ENCODE data around the gene FGFBP2.
A peak's percentile ranks its signal among the peaks of the same experiment; 100 is the strongest.

The FGFBP2 gene, protein sequence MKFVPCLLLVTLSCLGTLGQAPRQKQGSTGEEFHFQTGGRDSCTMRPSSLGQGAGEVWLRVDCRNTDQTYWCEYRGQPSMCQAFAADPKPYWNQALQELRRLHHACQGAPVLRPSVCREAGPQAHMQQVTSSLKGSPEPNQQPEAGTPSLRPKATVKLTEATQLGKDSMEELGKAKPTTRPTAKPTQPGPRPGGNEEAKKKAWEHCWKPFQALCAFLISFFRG

DNA sequence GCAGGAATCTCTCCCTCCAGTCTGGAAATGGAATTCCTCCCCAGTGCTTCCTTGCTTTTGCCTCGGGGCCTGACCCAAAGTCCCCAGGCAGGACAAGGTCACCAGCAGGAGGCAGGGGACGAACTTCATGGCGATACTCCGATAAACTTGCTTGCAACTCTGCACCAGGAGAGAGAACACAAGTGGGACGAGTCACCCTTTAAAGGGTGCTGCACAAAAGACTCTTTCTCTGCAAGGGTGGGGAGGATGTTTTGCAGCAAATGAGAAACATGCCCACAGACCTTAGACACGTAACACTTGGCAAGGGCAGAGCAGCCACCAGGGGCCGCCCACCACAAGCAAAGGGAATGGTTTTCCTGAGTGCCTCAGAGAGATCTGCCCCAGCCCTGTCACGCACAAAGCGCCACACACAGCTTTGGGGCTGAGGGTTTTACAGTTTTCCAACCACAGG, at the start of gene FGFBP2:
TSS of gene FGFBP2 (minus strand) at position 175 of the 451 bp plus-strand sequence. CDS start at position 129, 46 bp downstream.
- peak; percentile 76 for DNase-seq

DNA sequence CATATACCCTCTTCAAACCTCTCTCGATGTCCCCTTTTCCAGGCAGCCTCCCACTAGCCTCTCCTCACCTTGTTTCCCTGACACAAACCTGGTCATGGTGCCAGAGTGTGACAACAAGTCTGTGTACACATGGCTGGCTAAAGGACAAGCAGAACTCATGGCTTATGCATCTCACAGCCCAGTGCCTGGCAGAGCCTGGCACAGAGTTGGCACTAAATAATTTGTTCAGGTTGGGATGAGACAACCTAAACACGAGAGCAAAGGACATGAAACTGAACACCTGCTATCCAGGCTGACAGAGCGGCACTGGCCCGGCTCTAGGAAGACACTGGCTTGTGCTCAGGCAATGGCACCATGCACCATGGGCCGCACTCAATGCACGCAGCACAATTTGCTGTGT, 48.2 kb upstream of the FGFBP2 start:
- no peak for DNase-seq

DNA sequence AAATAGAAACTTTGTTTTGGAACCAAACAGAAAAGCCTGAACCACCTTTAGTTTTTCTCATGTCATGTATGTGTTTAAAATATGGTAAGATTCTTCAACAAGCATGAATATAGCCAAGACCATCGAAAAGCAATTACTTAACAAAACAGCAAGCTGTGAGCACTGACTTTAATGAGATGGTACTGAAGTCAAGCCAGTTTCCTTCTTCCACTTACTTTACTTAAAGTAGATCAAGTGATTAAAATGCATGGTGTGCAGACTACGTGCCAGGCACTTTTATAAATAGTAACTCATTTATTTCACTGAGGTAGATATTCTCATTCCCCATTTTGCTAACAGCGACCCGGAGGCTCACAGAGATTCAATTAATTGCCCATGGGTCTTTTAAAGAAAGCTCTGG, 46.2 kb upstream of the FGFBP2 start:
- DNase-seq: no peak

DNA sequence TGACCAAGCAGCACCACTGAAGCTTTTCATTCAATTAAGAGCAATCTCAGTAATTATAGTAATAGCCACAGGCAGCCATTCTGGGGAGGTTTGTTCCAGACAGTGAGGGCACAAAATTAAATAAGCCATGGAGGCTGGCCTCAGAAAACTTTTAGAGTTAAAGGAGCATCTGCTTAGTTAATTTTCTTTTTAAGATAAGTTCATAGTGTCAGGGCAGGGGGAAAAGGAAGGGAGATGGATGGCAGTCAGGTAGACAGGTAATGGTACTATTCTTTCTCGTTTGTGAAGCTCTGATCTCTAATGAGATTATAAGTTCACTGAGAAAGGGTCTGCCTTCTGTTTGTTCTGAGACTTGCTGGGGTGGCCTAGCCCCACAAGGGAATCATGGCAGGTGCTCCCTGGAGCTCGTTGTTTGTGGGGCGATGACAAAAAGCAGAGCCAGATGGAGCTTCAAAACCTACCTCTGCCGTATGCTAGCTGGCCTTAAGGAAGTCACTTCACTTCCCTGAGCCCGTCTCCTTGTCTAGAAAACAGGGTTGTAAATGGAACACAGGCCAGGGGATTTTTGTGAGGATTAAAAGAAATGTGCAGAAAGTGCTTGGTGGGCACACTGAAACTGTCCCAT, 44.6 kb upstream of the FGFBP2 start:
- no peak for DNase-seq

DNA sequence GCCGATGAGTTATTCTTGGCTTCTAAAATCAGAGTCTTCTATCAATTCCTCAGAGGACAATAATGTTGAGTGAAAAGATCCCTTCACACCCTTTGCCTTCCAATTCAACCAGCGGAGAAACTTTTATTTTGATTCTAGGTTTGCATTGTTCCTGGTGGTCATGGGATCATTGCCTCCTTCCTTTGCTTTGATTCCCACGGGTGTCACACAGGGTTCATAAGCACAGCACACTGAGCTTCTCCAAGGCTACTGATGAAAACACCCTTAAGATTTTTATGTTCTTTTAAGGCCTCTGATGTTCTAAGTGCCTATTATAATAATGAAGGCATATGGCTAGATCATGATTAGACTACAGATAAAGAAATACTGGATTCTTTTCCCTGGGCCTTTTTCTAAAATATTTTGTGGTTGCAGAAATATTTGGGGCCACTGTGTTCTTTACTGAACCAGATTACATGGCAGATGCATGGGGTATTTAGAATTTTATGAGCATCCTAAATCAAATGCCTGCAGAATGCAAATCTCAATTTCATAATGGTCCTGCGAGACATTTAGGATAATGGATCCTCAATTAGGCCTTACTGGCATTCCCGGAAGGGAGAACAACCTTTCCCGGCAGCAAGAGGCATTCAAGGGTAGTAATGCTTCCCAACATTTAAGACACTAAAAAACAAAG, 43.9 kb upstream of the FGFBP2 start:
- no peak for DNase-seq

DNA sequence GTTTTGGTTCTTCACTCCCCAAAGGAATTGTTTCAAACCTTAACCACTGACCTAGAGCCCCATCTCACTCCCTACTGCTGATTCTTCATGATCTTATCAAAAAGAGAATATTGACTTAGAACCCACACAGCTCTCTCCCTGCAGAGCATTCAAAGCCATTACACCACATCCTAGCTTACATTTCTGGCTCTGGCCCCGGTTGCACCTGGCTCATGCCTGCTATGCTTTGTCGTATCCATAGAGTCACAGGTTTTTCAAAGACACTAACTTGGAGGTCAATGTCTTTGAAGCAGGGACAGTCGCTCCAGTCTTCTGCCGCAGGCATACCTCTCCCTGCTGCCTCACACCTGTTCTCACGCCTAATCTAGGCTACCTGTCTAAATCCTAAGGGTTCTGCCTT, 42.7 kb upstream of the FGFBP2 start:
- no peak for DNase-seq

DNA sequence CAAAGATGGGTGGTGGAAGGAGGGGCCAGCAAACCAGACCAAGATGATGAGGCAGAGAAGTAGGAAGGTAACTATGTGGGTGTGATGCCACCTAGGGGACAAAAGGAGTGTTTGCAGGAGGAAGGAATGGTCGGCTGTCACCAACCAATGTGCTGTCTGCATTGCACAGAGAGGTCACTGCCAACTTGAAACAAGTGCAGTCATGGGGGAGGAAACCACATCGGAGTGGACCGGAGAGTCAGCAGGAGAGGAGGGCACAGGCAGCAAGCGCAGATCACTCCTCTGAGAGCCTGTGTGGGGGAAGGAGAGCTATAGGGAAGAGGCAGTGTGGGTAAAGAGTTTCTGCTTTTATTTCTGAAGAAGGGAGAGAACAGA, 38.5 kb upstream of the FGFBP2 start:
- peak; percentile 63 for DNase-seq

DNA sequence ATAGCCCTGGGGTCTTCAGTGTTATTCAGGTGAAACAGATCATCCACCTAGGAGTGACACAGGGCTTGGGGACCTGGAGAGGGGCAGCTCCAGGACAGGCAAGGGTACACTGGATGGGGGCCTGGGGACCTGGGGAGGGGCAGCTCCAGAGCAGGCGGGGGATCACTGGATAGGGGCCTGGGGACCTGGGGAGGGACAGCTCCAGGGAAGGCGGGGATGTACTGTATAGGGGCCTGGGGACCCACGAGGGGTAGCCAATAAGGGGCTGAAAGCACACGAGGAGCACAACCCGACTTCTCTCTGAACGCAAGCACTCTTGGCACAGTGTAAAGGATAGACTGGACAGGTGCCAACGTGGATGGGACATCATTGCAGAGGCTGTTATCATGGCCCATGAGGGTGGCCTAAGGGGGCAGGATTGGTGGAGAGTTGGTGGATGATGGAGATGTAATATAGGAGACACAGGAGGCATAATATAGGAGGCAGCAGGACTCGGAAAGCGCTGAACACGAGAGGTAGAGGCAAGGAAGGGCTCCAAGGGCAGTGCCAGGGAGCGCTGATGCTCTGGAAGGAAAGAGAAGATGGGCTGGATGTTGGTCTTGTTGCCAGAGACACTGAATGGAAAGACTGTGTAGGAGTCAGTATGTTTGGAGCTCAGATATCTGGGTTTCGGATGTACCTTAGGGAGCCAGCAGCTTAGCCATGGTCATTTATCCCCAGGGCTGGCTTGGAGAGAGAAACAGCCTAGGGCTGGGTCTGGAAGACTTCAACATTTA, 37.9 kb upstream of the FGFBP2 start:
- DNase-seq: no peak

DNA sequence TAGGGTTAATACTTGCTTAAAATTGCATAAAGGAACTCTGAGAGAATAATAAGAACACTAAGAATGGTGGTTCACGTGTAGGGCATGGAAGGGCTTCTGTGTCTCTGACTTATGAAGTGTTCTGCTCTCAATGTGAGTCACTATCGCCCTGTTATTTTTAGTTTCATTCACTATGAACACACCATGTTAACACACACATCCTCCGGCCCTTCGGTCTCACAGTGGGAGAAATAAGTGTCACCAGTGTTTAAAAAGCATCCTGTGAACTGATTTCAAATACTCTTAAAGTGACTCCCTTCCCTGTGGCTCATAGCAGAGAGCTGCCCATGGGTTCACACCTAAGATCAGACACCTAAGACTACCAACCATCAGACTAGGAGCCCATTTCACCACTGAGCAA, 33.8 kb upstream of the FGFBP2 start:
- DNase-seq: peak; percentile 8

DNA sequence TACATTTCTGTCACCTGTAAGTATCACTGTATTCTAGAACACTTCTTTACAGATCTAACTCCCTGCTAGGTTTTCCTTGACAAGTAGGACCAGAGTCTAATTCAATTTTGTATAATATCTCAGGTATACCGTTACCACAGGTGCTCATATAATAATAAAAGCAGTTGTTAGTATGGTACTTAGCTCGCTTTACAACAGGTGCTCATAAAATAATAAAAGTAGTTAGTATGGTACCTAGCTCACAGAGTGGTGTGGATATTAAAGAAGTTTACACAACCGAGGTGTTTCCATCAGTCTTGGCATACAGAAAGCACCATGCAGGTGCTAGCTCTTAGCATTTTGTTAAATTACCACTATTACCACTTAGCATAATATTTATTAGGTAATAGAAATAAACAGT, 32.9 kb upstream of the FGFBP2 start:
- no peak for DNase-seq

DNA sequence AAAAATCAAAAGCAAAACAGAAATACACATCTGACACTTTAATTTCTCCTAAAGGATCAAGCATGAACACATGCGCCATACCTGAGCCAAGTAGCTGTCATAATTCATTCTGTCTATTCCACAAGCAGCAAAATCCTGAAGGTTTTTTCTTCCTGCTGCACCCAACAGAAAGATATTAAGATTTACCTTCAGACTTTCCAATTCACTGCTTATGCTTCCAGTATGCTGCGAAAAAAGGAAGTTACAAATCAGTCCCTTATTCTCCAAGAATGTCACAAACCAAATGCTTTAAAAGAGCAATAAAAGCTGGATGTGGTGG, 29.2 kb upstream of the FGFBP2 start:
- no peak for DNase-seq

DNA sequence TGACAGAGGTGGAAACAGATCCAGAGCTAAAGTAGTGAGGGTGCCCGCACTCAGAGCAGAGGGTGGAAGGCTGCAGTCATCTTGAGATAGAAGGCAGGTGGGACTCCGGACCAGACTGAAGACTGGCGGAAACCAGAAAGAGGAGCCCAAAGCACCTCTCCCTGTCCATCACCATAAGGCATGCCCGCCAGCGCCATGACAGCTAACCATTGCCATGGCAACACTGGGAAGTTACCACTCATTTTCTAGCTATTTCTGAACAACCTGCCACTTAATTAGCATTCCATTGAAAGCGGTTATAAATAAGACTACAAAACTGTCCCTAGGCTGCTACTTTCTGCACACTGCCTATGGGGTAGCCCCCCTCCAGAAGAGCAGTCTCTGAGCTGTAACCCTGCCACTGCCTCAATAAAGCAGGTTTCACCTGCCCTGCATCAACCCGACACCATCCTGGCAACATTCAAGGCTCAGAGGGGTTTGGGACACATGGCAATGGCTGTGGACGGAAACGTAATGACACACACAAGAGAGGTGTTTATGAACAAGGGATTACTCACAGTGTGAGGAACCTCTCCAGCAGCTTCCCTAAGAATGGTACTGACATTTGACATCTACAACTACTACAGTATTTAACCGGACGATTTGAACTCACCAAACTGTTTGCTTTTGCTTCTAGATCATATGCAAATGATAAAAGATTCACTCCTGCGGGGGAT, 27.8 kb upstream of the FGFBP2 start:
- DNase-seq: no peak

DNA sequence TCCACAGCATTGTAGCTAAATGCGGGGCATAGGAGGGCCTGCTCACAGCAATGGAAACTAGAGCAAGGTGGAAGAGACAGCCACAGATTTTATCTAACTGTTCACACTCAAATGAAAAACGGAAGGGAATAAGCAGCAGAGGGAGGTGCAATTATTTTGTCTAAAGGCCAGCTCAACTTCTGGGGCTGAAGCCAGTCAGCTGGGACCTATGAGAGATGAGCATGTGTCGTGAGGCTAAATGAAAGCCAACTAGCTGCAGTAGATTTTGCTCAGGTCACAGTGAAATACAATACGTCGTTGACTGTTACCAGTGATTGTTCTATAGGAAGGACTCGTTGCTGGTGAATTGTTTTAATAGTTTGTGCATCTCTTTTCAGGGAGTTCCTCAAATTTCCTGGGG, 26.4 kb upstream of the FGFBP2 start:
- DNase-seq: no peak

DNA sequence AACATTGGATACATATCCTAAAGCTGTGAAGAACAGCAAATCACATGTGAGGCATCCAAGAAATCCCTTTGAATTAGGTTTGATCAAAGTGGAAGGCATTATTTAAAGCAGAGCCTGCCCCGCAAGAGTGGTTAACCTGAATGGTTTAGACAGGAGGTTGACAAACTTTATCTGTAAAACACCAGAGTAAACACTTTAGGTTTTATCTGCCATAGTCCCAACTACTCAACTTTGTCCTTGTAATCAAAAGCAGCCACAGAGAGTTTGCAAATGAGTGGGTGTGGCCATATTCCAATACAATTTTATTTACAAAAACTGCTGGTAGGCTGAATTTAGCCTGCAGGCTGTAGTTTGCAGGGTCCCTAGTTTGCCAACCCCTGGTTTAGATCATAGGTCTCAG, 25.2 kb upstream of the FGFBP2 start:
- no peak for DNase-seq

DNA sequence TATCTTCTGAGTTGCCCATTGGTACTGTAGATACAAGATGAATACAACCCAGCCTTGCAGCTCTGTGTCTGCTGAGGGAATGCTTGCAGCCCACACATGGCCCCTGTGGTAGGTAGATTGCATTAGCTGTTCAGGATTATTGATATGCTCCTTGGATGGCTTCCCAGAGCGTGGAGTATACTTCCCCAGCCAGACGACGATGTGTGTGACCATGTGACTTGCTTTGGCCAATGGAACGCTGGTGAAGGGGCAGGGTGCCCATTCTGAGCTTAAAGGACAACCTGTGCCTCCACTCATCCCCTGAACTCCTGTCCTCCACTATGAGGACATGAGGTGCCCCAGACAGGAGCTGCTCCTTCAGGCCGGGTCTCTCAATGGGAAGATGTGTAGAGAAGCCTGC, 23.9 kb upstream of the FGFBP2 start:
- no peak for DNase-seq

DNA sequence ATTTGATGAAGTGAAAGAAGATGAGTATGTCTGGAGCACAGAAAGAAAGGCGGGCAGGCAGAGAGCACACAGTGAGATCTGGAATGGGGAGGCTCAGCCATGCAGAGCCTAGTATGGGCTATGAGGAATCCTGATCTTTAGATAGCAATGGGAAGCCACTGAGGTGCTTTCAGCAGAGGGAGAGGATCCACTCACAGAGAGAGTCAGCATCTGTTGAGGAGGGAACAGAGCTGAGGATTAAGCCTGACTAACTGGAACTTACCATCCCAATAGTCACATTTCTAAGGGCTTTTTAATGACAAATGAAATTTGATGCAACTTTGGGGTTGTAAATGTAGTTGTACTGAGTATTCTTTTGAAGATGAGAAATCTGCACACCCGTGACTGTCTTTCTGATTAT, 20.6 kb upstream of the FGFBP2 start:
- DNase-seq: no peak

DNA sequence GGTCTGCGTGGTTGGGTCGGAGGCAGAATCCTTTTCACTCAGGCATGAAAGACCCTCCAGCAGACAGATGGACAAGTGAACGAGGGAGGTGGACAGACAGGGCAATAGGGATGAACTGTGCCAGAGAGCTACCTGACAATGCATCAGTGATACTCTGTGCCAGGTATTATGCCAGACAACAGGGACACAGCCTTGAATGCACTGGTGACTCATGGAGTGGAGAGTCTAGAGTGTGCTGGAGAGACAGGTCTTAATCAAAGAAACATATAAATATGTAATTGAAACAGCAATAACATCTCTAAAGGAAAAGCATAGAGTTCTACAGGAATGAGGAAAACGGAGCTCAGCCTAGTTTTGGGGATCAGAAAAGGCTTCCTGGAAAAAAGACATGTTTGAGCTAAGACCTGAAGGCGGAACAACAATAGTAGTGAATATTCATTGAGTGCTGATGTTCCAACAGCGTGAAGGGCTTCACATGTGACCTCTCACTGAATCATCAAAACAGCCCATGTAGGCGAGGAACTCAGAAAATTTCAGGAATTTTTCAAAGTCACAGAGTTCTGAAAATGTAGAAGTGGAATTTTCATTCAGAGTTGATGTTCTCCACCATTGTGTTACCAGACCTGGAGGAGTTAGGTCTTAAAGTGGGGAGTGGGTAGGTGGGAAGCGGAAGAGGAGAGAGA, 20.0 kb upstream of the FGFBP2 start:
- DNase-seq: no peak

DNA sequence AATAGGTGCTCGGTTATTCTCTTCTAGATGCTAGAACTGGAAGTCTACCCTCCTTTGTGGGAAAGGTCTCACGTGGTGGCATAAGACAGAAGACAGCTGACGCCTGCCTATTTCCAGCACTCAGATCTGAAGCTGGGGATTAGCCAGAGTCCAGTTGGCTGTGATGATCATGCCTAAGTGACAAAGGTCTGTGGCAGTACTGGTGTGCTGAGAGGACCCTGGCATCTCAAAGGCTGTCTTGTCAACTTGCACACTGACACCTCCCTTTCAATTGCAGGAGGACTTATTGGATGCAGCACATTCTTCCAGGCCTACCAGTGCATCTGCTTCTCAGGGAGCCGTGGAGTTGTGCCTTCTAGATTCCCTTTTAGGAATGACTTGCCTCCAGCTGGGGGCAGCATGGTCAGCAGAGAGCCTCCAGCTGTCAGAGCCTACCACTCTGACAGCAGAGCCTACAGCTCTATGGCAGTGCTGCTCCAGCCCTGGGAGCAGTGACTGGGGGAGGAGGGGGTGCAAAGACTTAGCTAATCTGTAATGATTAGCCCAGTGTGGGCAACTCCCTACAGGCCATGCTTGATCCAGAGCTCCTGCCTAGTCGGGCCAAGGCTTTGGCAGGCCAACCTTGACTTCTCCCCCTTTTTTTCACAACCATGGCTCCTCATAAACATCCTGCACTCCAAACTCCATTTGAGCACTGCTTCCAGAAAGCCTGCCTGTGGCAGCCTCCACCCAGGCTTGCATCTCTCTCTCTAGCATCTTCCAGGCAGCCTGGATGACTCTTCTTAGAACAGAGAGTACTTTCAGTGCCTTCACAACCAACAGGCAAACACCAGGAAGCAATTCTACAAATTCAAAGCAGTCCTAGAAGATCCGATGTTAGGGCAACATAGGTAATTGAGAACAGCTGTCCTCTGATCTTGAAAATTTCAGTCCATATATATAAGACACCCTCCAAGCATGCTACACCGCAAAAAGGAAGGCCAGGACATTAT, 13.8 kb upstream of the FGFBP2 start:
- no peak for DNase-seq

DNA sequence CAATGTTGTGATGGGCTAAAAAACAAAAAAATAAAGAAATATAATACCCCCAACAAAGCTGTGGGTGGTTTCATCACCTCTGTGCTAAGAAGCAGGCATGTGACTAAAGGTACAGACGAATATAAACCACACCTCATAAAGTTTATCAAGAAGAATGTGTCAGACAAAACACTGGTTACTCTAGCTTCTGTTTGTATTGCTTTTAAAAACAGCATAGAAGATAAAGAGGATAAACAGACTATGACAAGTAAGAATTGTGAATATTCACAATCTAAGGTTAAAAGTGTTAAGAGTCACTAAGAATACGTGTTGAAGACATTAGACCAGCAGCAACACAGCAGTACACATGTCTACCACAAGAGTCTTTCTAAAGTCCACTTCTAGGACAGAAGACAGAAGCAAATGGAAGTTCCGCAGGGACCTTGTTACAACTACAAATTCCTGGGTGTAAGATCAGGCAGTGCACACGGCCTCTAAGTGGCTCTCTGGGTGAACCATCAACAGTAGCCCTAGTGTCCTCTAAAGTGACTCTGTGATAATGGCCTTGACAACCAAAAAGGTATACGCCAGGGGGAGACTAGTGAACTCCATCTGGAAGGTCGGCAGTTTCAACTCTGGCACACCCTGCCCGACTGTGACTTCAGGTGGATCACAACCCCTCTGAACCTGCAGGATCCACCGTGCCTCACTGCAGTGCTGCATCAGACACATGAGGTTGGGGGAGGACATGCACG, 8.3 kb upstream of the FGFBP2 start:
- no peak for DNase-seq

DNA sequence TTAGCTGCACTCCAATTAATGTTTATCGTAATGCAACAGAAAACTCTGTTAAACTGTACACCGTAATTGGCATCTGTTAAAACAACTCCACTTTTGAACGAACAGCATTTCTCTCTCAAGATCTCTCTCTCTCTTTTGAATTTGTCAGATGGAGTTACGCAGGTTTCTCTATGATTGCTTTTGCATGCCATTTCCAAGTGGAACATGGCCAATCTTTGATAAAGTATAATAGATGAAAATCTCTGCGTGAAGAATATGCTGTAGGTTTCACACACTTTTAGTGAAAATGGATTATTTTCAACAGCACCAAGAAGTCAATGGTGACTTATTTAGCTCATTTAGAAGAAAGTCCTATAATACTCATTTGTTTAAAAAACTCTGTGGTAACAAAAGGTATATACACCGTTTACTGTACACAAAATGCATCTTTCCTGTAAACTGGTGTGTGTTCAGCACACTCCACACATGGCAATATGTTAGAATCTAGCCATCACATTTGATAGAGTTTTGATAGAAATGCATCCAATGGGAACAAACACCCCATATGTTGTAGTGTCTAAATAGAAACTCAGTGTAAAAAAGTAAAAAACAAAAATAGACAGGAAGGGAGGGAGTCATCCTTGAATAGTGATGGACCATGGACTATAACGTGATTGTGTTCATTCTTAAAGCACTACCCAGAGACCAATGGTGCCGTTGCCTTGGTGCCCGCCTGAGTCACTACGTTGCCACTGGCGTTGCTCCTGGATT, 5.8 kb upstream of the FGFBP2 start:
- DNase-seq: no peak
